Tibial artery (tissue), 4 donors: ENCODE results near the gene SEC14L3.

Experiments used
- DNase-seq, 2 donors: peaks; one replicate each; pipeline ENCODE4 v3.0.0-alpha.2; 2019
- H3K27ac ChIP-seq, 2 donors: fragments of 200-600 bp; sonication (generic) in 1 of 2; 1 replicate in 1 of 2; 2 replicates in 1 of 2; pipeline ENCODE4 v1.5.1; 2018 to 2019; ENCODE audit warnings: mild to moderate bottlenecking in 1 of 2
- H3K27me3 ChIP-seq, 2 donors: fragments of 200-600 bp; sonication (generic) in 1 of 2; one replicate each; pipeline versions ENCODE4 v1.5.1 to v1.6.0; 2016 to 2019
- H3K36me3 ChIP-seq, 3 donors: fragments of 200-600 bp; sonication (generic) in 2 of 3; one replicate each; pipeline ENCODE4 v1.5.1; 2016 to 2019; ENCODE audit warnings: mild to moderate bottlenecking in 2 of 3
- H3K4me1 ChIP-seq, 4 donors: fragments of 200-600 bp; sonication (generic) in 2 of 4; 1 replicate in 3 of 4; 2 replicates in 1 of 4; pipeline ENCODE4 v1.5.1; 2016 to 2019
- H3K4me3 ChIP-seq, 2 donors: fragments of 200-600 bp; sonication (generic) in 1 of 2; 1 replicate in 1 of 2; 2 replicates in 1 of 2; pipeline ENCODE4 v1.5.1; 2018 to 2019; ENCODE audit warnings: mild to moderate bottlenecking in 2 of 2
- H3K9me3 ChIP-seq, 3 donors: fragments of 200-600 bp; sonication (generic) in 1 of 3; one replicate each; pipeline ENCODE4 v1.5.1; 2016 to 2019
- CTCF ChIP-seq, 2 experiments: fragments of 200-600 bp in 1 of 2; fragments of 450-650 bp in 1 of 2; IDR thresholded peaks; one replicate each; pipeline ENCODE4 v1.5.1; 2017 to 2019; ENCODE audit warnings: antibody characterized with exemption in 2 of 2, mild to moderate bottlenecking in 1 of 2, moderate library complexity in 1 of 2
- intact Hi-C: fragments of 100-400 bp; cut with DNase I; formaldehyde crosslinking; loops from one replicate; pipeline ENCODE4 v1.15.0; 2023; ENCODE audit warnings: low total_unique reads

Gene SEC14L3

GRCh38 chr22:30471616-30472318, at the start of gene SEC14L3:
SEC14L3 (minus strand) TSS chr22:30472017; CDS start chr22:30471958, 59 bp downstream.
- Histone ChIP-seq H3K36me3 (no peaks in the 10 kb centered on the region), H3K9me3 (no peaks in the 10 kb centered on the region), H3K27me3 (peaks cover 0 to 55% of the 10 kb centered on the region in 2 donors), H3K4me3 (no peak within 1 kb of the TSS), H3K4me1 (no peaks in the 10 kb centered on the region), H3K27ac (no peak within 1 kb of the TSS)
- intact Hi-C loops, result no loop called here
- no peak for TF ChIP-seq CTCF (IDR thresholded peaks at IDR 0.05)
- DNase-seq, result no peak

GRCh38 chr22:30519842-30520425, 48.1 kb upstream of the SEC14L3 start:
- Histone ChIP-seq H3K4me3 (no peak overlapping the region), H3K27ac (no peak overlapping the region), H3K9me3 (no peaks in the 10 kb centered on the region), H3K27me3 (peaks cover 0 to 23% of the 10 kb centered on the region in 2 donors), H3K4me1 (no peaks in the 10 kb centered on the region), H3K36me3 (no peaks in the 10 kb centered on the region)
- intact Hi-C loops, result no loop called here
- no peak for DNase-seq
- no peak for TF ChIP-seq CTCF (IDR thresholded peaks at IDR 0.05)

- H3K27me3 ChIP-seq, result peaks cover 0 to 20% of the 10 kb centered on the region in 2 donors
- no peaks in the 10 kb centered on the region for H3K4me1 ChIP-seq
- intact Hi-C loops, result no loop called here
- no peaks in the 10 kb centered on the region for H3K36me3 ChIP-seq
- no peak for TF ChIP-seq CTCF (IDR thresholded peaks at IDR 0.05)
- no peaks in the 10 kb centered on the region for H3K9me3 ChIP-seq
- DNase-seq, result no peak
- no peak overlapping the region for H3K4me3 ChIP-seq
- H3K27ac ChIP-seq, result no peak overlapping the region
Observed at GRCh38 chr22:30516731-30517130, 44.9 kb upstream of the SEC14L3 start.

- Histone ChIP-seq H3K9me3 (no peaks in the 10 kb centered on the region), H3K36me3 (no peaks in the 10 kb centered on the region), H3K4me3 (no peak overlapping the region), H3K4me1 (no peaks in the 10 kb centered on the region), H3K27ac (no peak overlapping the region), H3K27me3 (peaks cover 0 to 18% of the 10 kb centered on the region in 2 donors)
- no peak for DNase-seq
- intact Hi-C loops, result no loop called here
- TF ChIP-seq CTCF (IDR thresholded peaks at IDR 0.05), result no peak
Observed at GRCh38 chr22:30516273-30516672, 44.5 kb upstream of the SEC14L3 start.

- Histone ChIP-seq H3K27ac (no peak overlapping the region), H3K4me1 (no peaks in the 10 kb centered on the region), H3K36me3 (no peaks in the 10 kb centered on the region), H3K4me3 (no peak overlapping the region), H3K27me3 (peaks cover 0 to 6% of the 10 kb centered on the region in 2 donors), H3K9me3 (no peaks in the 10 kb centered on the region)
- TF ChIP-seq CTCF (IDR thresholded peaks at IDR 0.05), result no peak
- DNase-seq, result no peak
- intact Hi-C loops, result no loop called here
Observed at GRCh38 chr22:30514252-30514651, 42.4 kb upstream of the SEC14L3 start.
